NCI-H2196 (cell line): ENCODE data around the gene CDH4.
A peak's percentile ranks its signal among the peaks of the same experiment; 100 is the strongest.
"Not testable (repeated sequence)": the region's sequence is repeated elsewhere in the genome, so short reads cannot be mapped to it uniquely, and the experiment has no call there.

ENCODE experiments used
- DNase-seq: peaks from one replicate; lab custom pipeline; 2025; ENCODE audit not compliant: unreplicated experiment; lab: John Stamatoyannopoulos, UW

The CDH4 gene

GRCh38 chr20:61939691-61940360 lies 687.8 kb downstream of the CDH4 start:
- DNase-seq = no peak

- no peak for DNase-seq
Observed at GRCh38 chr20:61940491-61940890, 688.4 kb downstream of the CDH4 start.

GRCh38 chr20:61940976-61941720 lies 689.1 kb downstream of the CDH4 start:
- DNase-seq = no peak

GRCh38 chr20:61941721-61942405 lies 689.8 kb downstream of the CDH4 start:
- DNase-seq = no peak

GRCh38 chr20:61942526-61942925 lies 690.5 kb downstream of the CDH4 start:
- DNase-seq = no peak

- DNase-seq = not testable (repeated sequence)
Observed at GRCh38 chr20:61944967-61945366, 692.9 kb downstream of the CDH4 start.

- not testable (repeated sequence) for DNase-seq
Observed at GRCh38 chr20:61945495-61945894, 693.4 kb downstream of the CDH4 start.

GRCh38 chr20:61948056-61948455 lies 696.0 kb downstream of the CDH4 start:
- not testable (repeated sequence) for DNase-seq

- DNase-seq = no peak
Observed at GRCh38 chr20:61948586-61949362, 696.7 kb downstream of the CDH4 start.

- DNase-seq = no peak
Observed at GRCh38 chr20:61949363-61949713, 697.3 kb downstream of the CDH4 start.

GRCh38 chr20:61949714-61950640 lies 697.9 kb downstream of the CDH4 start:
- DNase-seq = no peak

- no peak for DNase-seq
Observed at GRCh38 chr20:61950641-61951071, 698.6 kb downstream of the CDH4 start.

GRCh38 chr20:61951695-61952533 lies 699.9 kb downstream of the CDH4 start:
- no peak for DNase-seq

- DNase-seq = no peak
Observed at GRCh38 chr20:61953037-61954021, 701.3 kb downstream of the CDH4 start.

- DNase-seq = peak; percentile 55
Observed at GRCh38 chr20:61954276-61955021, 702.4 kb downstream of the CDH4 start.

- DNase-seq = no peak
Observed at GRCh38 chr20:61955668-61956395, 703.8 kb downstream of the CDH4 start.
